IMR-90 (cell line): ENCODE results near the gene CHN2. TPM values are rescaled to one million over a fixed set of nuclear protein-coding genes. Genes with fewer than 3 reads are reported as not detected.

ENCODE experiments used
- ATAC-seq: fragments of 200-7000 bp; cut with Tn5 transposase; 2 replicates; pipeline ENCODE4 v1.9.1; 2020; ENCODE audit warnings: low read depth, mild to moderate bottlenecking, moderate library complexity
- BruUV-seq: library from RNA; stranded (reverse); fragments of 400-500 nt; replicated peaks from 2 replicates; lab custom pipeline; 2021; lab: Mats Ljungman, UMichigan
- CTCF ChIA-PET: fragments of 300-600 bp; formaldehyde crosslinking; extraction: SDS; loops from one replicate; lab custom pipeline; 2021; ENCODE audit warnings: antibody characterized with exemption; lab: Yijun Ruan, JAX
- POLR2A ChIA-PET: fragments of 300-600 bp; sonication (Branson Sonifier 250); formaldehyde crosslinking; loops from one replicate; lab custom pipeline; 2022; ENCODE audit warnings: antibody characterized with exemption; ENCODE audit not compliant: unreplicated experiment; lab: Charles Lee
- DNase-seq: peaks from one replicate; pipeline ENCODE4 v3.0.0; 2013
- H2AFZ ChIP-seq: replicated peaks from 2 replicates; pipeline ENCODE3; 2013; ENCODE audit warnings: low read length, mild to moderate bottlenecking; ENCODE audit not compliant: poor library complexity
- H2AK5ac ChIP-seq: 2 replicates; pipeline ENCODE4 v1.6.1; 2013; ENCODE audit warnings: low read depth, low read length, inconsistent platforms
- H2AK9ac ChIP-seq: replicated peaks from 2 replicates; pipeline ENCODE3; 2013; ENCODE audit warnings: mild to moderate bottlenecking, low read depth, low read length, moderate library complexity; ENCODE audit not compliant: poor library complexity
- H2BK120ac ChIP-seq: 2 replicates; pipeline ENCODE4 v1.6.1; 2013; ENCODE audit warnings: low read depth, low read length, inconsistent platforms
- H2BK15ac ChIP-seq: 3 replicates; pipeline ENCODE4 v1.6.1; 2013; ENCODE audit warnings: low read depth, low read length, inconsistent platforms
- H2BK20ac ChIP-seq: 2 replicates; pipeline ENCODE4 v1.6.1; 2013; ENCODE audit warnings: low read depth, mild to moderate bottlenecking, inconsistent platforms, low read length, moderate library complexity
- H2BK5ac ChIP-seq: 2 replicates; pipeline ENCODE4 v1.6.1; 2013; ENCODE audit warnings: mild to moderate bottlenecking, low read depth, low read length, inconsistent platforms; ENCODE audit not compliant: poor library complexity, severe bottlenecking
- H3K14ac ChIP-seq: replicated peaks from 2 replicates; pipeline ENCODE4 v1.6.1; 2013; ENCODE audit warnings: low read depth, low read length, inconsistent platforms
- H3K18ac ChIP-seq: 2 replicates; pipeline ENCODE4 v1.6.1; 2013; ENCODE audit warnings: low read depth, low read length, control low read depth
- H3K23ac ChIP-seq: 2 replicates; pipeline ENCODE4 v1.6.1; 2013; ENCODE audit warnings: low read depth, low read length, inconsistent platforms
- H3K27ac ChIP-seq: 2 replicates; pipeline ENCODE4 v1.5.1; 2013; ENCODE audit warnings: mild to moderate bottlenecking, control low read depth, low read length; ENCODE audit not compliant: insufficient read depth
- H3K27me3 ChIP-seq: 2 replicates; pipeline ENCODE4 v1.6.1; 2013; ENCODE audit warnings: low read length; ENCODE audit not compliant: control insufficient read depth, insufficient read depth
- H3K36me3 ChIP-seq: 2 replicates; pipeline ENCODE4 v1.6.1; 2013; ENCODE audit warnings: low read length, mixed read lengths; ENCODE audit not compliant: control insufficient read depth, insufficient read depth
- H3K4ac ChIP-seq: 2 replicates; pipeline ENCODE4 v1.6.1; 2013; ENCODE audit warnings: low read depth, low read length, inconsistent platforms
- H3K4me1 ChIP-seq: 2 replicates; pipeline ENCODE4 v1.6.1; 2013; ENCODE audit warnings: low read length, mixed read lengths; ENCODE audit not compliant: control insufficient read depth, insufficient read depth
- H3K4me2 ChIP-seq: 2 replicates; pipeline ENCODE4 v1.6.1; 2013; ENCODE audit warnings: low read depth, mild to moderate bottlenecking, control low read depth, low read length, moderate library complexity
- H3K4me3 ChIP-seq: 2 replicates; pipeline ENCODE4 v1.5.1; 2013; ENCODE audit warnings: low read depth, mild to moderate bottlenecking, control low read depth, low read length, moderate library complexity; ENCODE audit not compliant: insufficient read depth
- H3K56ac ChIP-seq: 2 replicates; pipeline ENCODE4 v1.6.1; 2013; ENCODE audit warnings: low read length, inconsistent platforms; ENCODE audit not compliant: insufficient read depth; ENCODE audit errors: extremely low read depth
- H3K79me1 ChIP-seq, 2 experiments: 2 replicates each; pipeline ENCODE4 v1.6.1; 2013; ENCODE audit warnings: low read length in 2 of 2, inconsistent platforms in 1 of 2, low read depth in 1 of 2
- H3K9ac ChIP-seq: 2 replicates; pipeline ENCODE4 v1.6.1; 2013; ENCODE audit warnings: low read depth, low read length, control low read depth
- H3K9me1 ChIP-seq: 2 replicates; pipeline ENCODE4 v1.6.1; 2013; ENCODE audit warnings: low read length, inconsistent platforms; ENCODE audit not compliant: insufficient read depth
- H3K9me3 ChIP-seq: 2 replicates; pipeline ENCODE4 v1.6.1; 2013; ENCODE audit warnings: low read length; ENCODE audit not compliant: control insufficient read depth, insufficient read depth
- H4K20me1 ChIP-seq: 2 replicates; pipeline ENCODE4 v1.6.1; 2013; ENCODE audit warnings: low read length, inconsistent platforms; ENCODE audit not compliant: insufficient read depth
- H4K5ac ChIP-seq: 2 replicates; pipeline ENCODE4 v1.6.1; 2013; ENCODE audit warnings: mild to moderate bottlenecking, low read depth, low read length, control low read depth
- H4K8ac ChIP-seq, 2 experiments: 2 replicates each; pipeline ENCODE4 v1.6.1; 2013; ENCODE audit warnings: low read depth in 2 of 2, low read length in 2 of 2, control low read depth in 1 of 2, inconsistent platforms in 1 of 2
- H4K91ac ChIP-seq: 2 replicates; pipeline ENCODE4 v1.6.1; 2013; ENCODE audit warnings: low read depth, low read length, inconsistent platforms; ENCODE audit not compliant: insufficient read depth
- FOS ChIP-seq: fragments of 150-350 bp; IDR thresholded peaks from 2 replicates; pipeline ENCODE4 v1.6.1; 2016; ENCODE audit warnings: low read depth, low read length
- MXI1 ChIP-seq: IDR thresholded peaks from 2 replicates; pipeline ENCODE4 v1.6.1; 2012; ENCODE audit warnings: low read depth, mild to moderate bottlenecking, low read length, moderate library complexity, borderline replicate concordance
- WGBS, 2 experiments: methylation state at CpG; one replicate each; pipeline versions ENCODE4 v1.1.5 to v1.1.7; 2013; ENCODE audit warnings: missing lambda C conversion rate in 2 of 2; ENCODE audit not compliant: insufficient read length in 1 of 2; ENCODE audit errors: extremely low coverage in 2 of 2; 5-methylcytosine and 5-hydroxymethylcytosine counted together
- dilution Hi-C: fragments of 300-500 bp; cut with HindIII; formaldehyde crosslinking; loops from one replicate; pipeline ENCODE4 v1.14.3; 2018; ENCODE audit warnings: low sequenced_read_pairs; ENCODE audit not compliant: unreplicated experiment
- in situ Hi-C: fragments of 300-500 bp; cut with MboI; formaldehyde crosslinking; loops from 3 replicates; pipeline ENCODE4 v1.14.3; 2019; ENCODE audit warnings: low sequenced_read_pairs, inconsistent platforms, mixed read lengths
- intact Hi-C: fragments of 100-400 bp; cut with micrococcal nuclease; formaldehyde crosslinking; loops from 2 replicates; pipeline ENCODE4 v1.10.0; 2022
- polyA plus RNA-seq, 3 experiments: library from polyadenylated mRNA; depleted of rRNA; stranded (reverse); fragments of >200 nt; gene quantifications; 2 replicates each; pipeline ENCODE4 v1.2.3, GENCODE V29; 2012; ENCODE audit warnings: low replicate concordance in 1 of 3
- total RNA-seq: library from RNA; depleted of rRNA; stranded (reverse); fragments of >200 nt; gene quantifications from 2 replicates; pipeline ENCODE4 v1.2.3, GENCODE V29; 2012
- TF ChIP-seq, protein P1 (sequence below): conservative IDR thresholded peaks from 2 replicates; pipeline ENCODE4 v1.5.1; 2012; ENCODE audit warnings: mild to moderate bottlenecking, low read depth, low read length, improper control_type of control experiment

CHN2 gene
- total and polyA plus RNA-seq, 2 of the 4 experiments (the other 2 are of a cell fraction), result not detected

DNA sequence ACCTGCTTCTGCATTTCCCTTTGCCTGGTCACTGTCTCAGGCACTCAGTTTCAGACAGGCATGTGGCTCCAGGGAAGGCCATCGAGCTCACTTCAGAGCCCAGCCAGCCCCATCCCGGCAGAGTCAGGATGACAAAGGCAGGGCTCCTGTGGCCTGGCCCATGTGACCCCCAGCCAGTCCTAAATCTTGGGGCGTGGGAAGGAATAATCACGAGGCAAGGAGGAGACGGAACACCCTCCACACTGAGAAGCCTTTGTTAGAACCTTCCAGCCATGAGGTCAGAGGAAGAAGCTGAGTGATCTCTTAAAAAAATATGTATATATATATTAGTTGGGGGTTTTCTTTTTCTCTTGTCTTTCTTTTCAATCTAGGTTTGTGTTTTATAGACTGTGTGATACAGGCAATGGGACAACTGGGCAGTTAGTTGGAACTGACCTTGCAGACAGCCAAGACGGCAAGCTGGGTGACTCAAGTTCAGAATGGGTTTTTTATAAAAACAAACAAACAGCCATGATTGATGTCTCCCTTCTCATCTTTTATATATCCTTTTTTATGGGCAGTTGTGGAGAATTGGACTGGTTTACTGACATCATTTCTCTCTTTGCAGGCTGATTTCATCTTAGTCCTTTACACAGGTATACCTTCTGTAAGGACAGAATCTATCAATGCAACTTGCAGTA, 60.8 kb downstream of the CHN2 start:
- no CpG with 5 or more reads among the region's 6 CpGs for WGBS, 2 experiments
- TF ChIP-seq, protein P1, sequence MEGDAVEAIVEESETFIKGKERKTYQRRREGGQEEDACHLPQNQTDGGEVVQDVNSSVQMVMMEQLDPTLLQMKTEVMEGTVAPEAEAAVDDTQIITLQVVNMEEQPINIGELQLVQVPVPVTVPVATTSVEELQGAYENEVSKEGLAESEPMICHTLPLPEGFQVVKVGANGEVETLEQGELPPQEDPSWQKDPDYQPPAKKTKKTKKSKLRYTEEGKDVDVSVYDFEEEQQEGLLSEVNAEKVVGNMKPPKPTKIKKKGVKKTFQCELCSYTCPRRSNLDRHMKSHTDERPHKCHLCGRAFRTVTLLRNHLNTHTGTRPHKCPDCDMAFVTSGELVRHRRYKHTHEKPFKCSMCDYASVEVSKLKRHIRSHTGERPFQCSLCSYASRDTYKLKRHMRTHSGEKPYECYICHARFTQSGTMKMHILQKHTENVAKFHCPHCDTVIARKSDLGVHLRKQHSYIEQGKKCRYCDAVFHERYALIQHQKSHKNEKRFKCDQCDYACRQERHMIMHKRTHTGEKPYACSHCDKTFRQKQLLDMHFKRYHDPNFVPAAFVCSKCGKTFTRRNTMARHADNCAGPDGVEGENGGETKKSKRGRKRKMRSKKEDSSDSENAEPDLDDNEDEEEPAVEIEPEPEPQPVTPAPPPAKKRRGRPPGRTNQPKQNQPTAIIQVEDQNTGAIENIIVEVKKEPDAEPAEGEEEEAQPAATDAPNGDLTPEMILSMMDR, result no peak
- TF ChIP-seq FOS (no peak), MXI1 (no peak)
- no peak overlapping the region for H3K23ac ChIP-seq
- H3K27me3 ChIP-seq, result no peaks in the 10 kb centered on the region
- H2BK120ac ChIP-seq, result no peak overlapping the region
- POLR2A ChIA-PET, result no interaction called here
- no peaks in the 10 kb centered on the region for H3K9me1 ChIP-seq
- no peak overlapping the region for H4K91ac ChIP-seq
- H3K9ac ChIP-seq, result no peak overlapping the region
- H3K18ac ChIP-seq, result no peak overlapping the region
- H2BK5ac ChIP-seq, result no peak overlapping the region
- H2BK20ac ChIP-seq, result no peak overlapping the region
- H2AK5ac ChIP-seq, result no peak overlapping the region
- no peak overlapping the region for H3K4me2 ChIP-seq
- intact Hi-C loops, result no loop called here
- no peaks in the 10 kb centered on the region for H4K20me1 ChIP-seq
- H2AFZ ChIP-seq, result no peak overlapping the region
- no peaks in the 10 kb centered on the region for H3K9me3 ChIP-seq
- in situ Hi-C loops, result no loop called here
- no peak overlapping the region for H3K56ac ChIP-seq
- H3K14ac ChIP-seq, result no peak overlapping the region
- no peaks in the 10 kb centered on the region for H3K4me1 ChIP-seq
- BruUV-seq, result no TSS peak
- CTCF ChIA-PET, result no interaction called here
- no peak overlapping the region for H2BK15ac ChIP-seq
- H2AK9ac ChIP-seq, result no peak overlapping the region
- no peak overlapping the region for H4K8ac ChIP-seq
- no peak for DNase-seq
- H3K27ac ChIP-seq, result no peak overlapping the region
- no peak for ATAC-seq
- H3K4me3 ChIP-seq, result no peak overlapping the region
- no peak overlapping the region for H4K5ac ChIP-seq
- no peaks in the 10 kb centered on the region for H3K79me1 ChIP-seq
- dilution Hi-C loops, result no loop called here
- H3K36me3 ChIP-seq, result no peaks in the 10 kb centered on the region
- no peak overlapping the region for H3K4ac ChIP-seq
